Vagina (tissue), 2 donors: ENCODE results near the gene HMX1.

Source experiments
- CTCF ChIP-seq, 3 experiments: fragments of 450-650 bp in 2 of 3; fragments of 200-600 bp in 1 of 3; sonication (generic) in 1 of 3; IDR thresholded peaks; one replicate each; pipeline ENCODE4 v1.5.1; 2017 to 2019; ENCODE audit warnings: antibody characterized with exemption in 3 of 3, mild to moderate bottlenecking in 2 of 3, moderate library complexity in 2 of 3
- POLR2AphosphoS5 ChIP-seq, 2 donors: sonication (generic); formaldehyde crosslinking; IDR thresholded peaks; one replicate each; pipeline ENCODE4 v1.9.0; 2017; ENCODE audit warnings: antibody characterized with exemption in 2 of 2, mild to moderate bottlenecking in 2 of 2, low read depth in 1 of 2; ENCODE audit not compliant: insufficient read depth in 1 of 2

DNA sequence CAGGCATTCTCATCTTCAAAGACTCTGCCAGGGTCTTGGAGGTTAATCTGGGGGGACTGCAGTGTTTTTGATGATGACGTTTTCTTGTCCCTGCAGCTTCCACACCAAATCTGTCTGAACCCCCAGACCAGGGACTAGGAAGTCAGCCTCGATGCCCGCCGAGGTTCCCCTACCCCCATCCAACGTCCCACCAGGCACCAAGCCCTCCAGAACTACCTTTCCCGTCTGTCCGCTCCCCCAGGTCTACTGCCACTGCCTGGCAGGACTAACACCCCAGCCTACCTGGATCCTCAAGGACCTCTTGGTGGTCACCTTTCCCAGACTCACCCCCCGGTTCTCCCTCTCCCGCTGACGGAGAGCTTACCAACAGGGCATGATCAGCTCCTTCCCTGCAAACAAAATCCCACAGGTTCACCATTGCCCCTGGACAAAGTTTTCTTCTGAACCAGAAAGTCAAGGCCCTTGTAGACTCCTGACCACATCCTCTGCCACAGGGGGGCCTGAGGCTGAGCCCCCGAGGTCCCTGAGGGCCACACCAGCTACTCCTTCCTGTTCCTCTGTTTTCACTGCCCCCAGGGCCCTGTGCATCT lies 40.9 kb downstream of the HMX1 start:
- TF ChIP-seq CTCF (IDR thresholded peaks at IDR 0.05) (no peak), POLR2AphosphoS5 (IDR thresholded peaks at IDR 0.05; ENCODE audit: insufficient read depth in 1 of 2, low read depth in 1 of 2) (no peak)
